Kidney epithelial cell (primary cell): ENCODE measurements around the gene IL17REL. TPM values are rescaled to one million over a fixed set of nuclear protein-coding genes. Genes with fewer than 3 reads are reported as not detected.

Source experiments
- DNase-seq: peaks from one replicate; pipeline ENCODE4 v3.0.0-alpha.2; 2010; ENCODE audit warnings: low read depth
- H3K27me3 ChIP-seq: 2 replicates; pipeline ENCODE4 v1.6.0; 2011; ENCODE audit warnings: low read length; ENCODE audit not compliant: control insufficient read depth, insufficient read depth
- H3K36me3 ChIP-seq: 2 replicates; pipeline ENCODE4 v1.5.1; 2011; ENCODE audit warnings: low read length; ENCODE audit not compliant: control insufficient read depth, insufficient read depth
- H3K4me3 ChIP-seq: 2 replicates; pipeline ENCODE4 v1.5.1; 2011; ENCODE audit warnings: low read depth, mild to moderate bottlenecking, control low read depth, low read length
- total RNA-seq: library from RNA; depleted of rRNA; stranded (reverse); fragments of >200 nt; gene quantifications from 2 replicates; pipeline ENCODE4 v1.2.3, GENCODE V29; 2015
- TF ChIP-seq, protein P1 (sequence below): IDR thresholded peaks from 2 replicates; pipeline ENCODE4 v1.5.1; 2011; ENCODE audit warnings: mild to moderate bottlenecking, moderate library complexity, low read length, control low read depth, inconsistent platforms; ENCODE audit not compliant: insufficient read depth, poor library complexity, severe bottlenecking

The IL17REL gene
- total RNA-seq, 1 donor from 2014 or later, result not detected

GRCh38 chr22:50027639-50028537 is 15.3 kb upstream of the IL17REL start:
- H3K27me3 ChIP-seq, result peaks cover 28% of the 10 kb centered on the region
- DNase-seq, result peak; percentile 5
- TF ChIP-seq, protein P1, sequence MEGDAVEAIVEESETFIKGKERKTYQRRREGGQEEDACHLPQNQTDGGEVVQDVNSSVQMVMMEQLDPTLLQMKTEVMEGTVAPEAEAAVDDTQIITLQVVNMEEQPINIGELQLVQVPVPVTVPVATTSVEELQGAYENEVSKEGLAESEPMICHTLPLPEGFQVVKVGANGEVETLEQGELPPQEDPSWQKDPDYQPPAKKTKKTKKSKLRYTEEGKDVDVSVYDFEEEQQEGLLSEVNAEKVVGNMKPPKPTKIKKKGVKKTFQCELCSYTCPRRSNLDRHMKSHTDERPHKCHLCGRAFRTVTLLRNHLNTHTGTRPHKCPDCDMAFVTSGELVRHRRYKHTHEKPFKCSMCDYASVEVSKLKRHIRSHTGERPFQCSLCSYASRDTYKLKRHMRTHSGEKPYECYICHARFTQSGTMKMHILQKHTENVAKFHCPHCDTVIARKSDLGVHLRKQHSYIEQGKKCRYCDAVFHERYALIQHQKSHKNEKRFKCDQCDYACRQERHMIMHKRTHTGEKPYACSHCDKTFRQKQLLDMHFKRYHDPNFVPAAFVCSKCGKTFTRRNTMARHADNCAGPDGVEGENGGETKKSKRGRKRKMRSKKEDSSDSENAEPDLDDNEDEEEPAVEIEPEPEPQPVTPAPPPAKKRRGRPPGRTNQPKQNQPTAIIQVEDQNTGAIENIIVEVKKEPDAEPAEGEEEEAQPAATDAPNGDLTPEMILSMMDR, result no peak
- no peaks in the 10 kb centered on the region for H3K36me3 ChIP-seq
- no peak overlapping the region for H3K4me3 ChIP-seq

DNA sequence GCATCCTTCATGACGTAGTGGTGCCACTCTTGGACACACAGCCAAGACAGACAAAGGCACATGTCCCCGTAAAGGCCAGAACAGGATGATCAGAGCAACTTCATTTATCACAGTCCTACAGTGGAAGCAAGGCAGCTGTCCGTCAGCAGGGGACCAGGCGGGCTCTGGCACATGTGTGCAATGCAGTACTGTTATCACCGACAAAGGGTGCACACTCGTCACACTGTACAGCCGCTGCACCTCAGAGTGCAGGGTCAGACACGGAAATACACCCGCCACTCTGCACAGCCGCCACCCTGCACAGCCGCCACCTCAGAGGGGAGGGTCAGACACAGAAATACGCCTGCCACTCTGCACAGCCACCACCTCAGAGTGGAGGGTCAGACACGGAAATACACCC is 13.4 kb upstream of the IL17REL start:
- TF ChIP-seq, protein P1, result no peak
- Histone ChIP-seq H3K36me3 (no peaks in the 10 kb centered on the region), H3K4me3 (no peak overlapping the region), H3K27me3 (peaks cover 18% of the 10 kb centered on the region)
- DNase-seq, result no peak

DNA sequence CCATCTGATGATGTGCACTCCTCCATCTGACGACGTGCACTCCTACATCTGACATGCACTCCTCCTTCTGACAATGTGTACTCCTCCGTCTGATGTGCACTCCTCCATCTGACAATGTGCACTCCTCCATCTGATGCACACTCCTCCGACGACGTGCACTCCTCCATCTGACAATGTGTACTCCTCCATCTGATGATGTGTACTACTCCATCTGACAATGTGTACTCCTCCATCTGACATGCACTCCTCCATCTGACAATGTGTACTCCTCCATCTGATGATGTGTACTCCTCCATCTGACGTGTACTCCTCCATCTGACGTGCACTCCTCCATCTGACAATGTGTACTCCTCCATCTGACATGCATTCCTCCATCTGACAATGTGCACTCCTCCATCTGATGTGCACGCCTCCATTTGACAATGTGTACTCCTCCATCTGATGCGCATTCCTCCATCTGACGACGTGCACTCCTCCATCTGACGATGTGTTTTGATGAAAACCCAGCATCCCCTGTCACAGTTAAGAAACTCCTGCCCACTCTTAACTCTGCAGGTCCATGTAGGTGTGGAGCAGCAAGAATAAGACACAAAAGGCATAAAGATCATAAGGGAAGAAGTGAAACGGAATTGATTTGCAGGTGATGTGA is 9.7 kb upstream of the IL17REL start:
- H3K4me3 ChIP-seq, result no peak overlapping the region
- no peaks in the 10 kb centered on the region for H3K36me3 ChIP-seq
- peaks cover 8% of the 10 kb centered on the region for H3K27me3 ChIP-seq
- TF ChIP-seq, protein P1, result no peak
- no peak for DNase-seq

- peaks cover 22% of the 10 kb centered on the region for H3K27me3 ChIP-seq
- H3K4me3 ChIP-seq, result no peak overlapping the region
- TF ChIP-seq, protein P1, result no peak
- no peaks in the 10 kb centered on the region for H3K36me3 ChIP-seq
- DNase-seq, result no peak
Measured at GRCh38 chr22:50020606-50021005, 8.0 kb upstream of the IL17REL start.

DNA sequence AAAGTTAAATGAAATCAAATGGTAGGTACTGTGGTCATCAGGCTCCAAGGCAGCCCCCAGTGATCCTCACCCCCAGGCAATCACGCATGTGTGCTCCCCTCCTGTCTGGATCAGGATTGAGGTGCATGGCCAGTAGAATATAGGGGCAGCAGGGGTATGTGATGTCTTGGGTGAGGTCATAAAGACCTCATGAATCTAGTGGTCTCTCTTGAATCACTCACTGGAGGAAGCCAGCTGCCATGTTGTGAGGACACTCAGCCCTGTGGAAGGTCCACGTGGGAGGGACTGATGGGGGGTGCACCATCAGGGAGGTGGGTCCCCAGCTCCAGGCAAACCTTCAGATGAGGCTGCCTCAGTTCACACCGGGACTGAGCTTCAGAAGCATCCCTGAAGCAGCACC is 6.8 kb upstream of the IL17REL start:
- peaks cover 33% of the 10 kb centered on the region for H3K27me3 ChIP-seq
- TF ChIP-seq, protein P1, result no peak
- no peak overlapping the region for H3K4me3 ChIP-seq
- no peak for DNase-seq
- no peaks in the 10 kb centered on the region for H3K36me3 ChIP-seq
